ENCODE results near the gene MTARC1. TPM values are rescaled to one million over a fixed set of nuclear protein-coding genes. Genes with fewer than 3 reads are reported as not detected.

MTARC1 gene
- total RNA-seq, 4 donors from 2014 or later: 44.0 to 96.5 (median 59.7) TPM

GRCh38 chr1:220806408-220806807 is 19.7 kb downstream of the MTARC1 start:
- Histone ChIP-seq H3K27me3 (no peaks in the 10 kb centered on the region), H3K4me1 (peaks cover 0 to 5% of the 10 kb centered on the region in 2 donors), H3K9me3 (no peaks in the 10 kb centered on the region), H3K36me3 (peaks cover 5 to 13% of the 10 kb centered on the region in 2 donors), H3K27ac (no peak overlapping the region), H3K4me3 (replicated peaks in 1 of 3) (no peak overlapping the region)
- TF ChIP-seq POLR2A (IDR thresholded peaks at IDR 0.05): no peak
- TF ChIP-seq, protein P1, sequence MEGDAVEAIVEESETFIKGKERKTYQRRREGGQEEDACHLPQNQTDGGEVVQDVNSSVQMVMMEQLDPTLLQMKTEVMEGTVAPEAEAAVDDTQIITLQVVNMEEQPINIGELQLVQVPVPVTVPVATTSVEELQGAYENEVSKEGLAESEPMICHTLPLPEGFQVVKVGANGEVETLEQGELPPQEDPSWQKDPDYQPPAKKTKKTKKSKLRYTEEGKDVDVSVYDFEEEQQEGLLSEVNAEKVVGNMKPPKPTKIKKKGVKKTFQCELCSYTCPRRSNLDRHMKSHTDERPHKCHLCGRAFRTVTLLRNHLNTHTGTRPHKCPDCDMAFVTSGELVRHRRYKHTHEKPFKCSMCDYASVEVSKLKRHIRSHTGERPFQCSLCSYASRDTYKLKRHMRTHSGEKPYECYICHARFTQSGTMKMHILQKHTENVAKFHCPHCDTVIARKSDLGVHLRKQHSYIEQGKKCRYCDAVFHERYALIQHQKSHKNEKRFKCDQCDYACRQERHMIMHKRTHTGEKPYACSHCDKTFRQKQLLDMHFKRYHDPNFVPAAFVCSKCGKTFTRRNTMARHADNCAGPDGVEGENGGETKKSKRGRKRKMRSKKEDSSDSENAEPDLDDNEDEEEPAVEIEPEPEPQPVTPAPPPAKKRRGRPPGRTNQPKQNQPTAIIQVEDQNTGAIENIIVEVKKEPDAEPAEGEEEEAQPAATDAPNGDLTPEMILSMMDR (IDR thresholded peaks at IDR 0.05): no peak
- no peak for DNase-seq
- 94 to 98% methylated on average over 4 of the region's 4 CpGs for WGBS, 2 donors
- intact Hi-C loops (cut with DNase I): no loop called here

- H3K27ac ChIP-seq: no peak overlapping the region
- TF ChIP-seq, protein P1 (IDR thresholded peaks at IDR 0.05): no peak
- no peak for TF ChIP-seq POLR2A (IDR thresholded peaks at IDR 0.05)
- intact Hi-C loops (cut with DNase I): no loop called here
- H3K9me3 ChIP-seq: no peaks in the 10 kb centered on the region
- 94 to 96% methylated on average over 6 of the region's 6 CpGs for WGBS, 2 donors
- H3K36me3 ChIP-seq: peaks cover 5 to 20% of the 10 kb centered on the region in 2 donors
- H3K4me1 ChIP-seq: peaks cover 0 to 5% of the 10 kb centered on the region in 2 donors
- no peaks in the 10 kb centered on the region for H3K27me3 ChIP-seq
- H3K4me3 ChIP-seq (replicated peaks in 1 of 3): no peak overlapping the region
- no peak for DNase-seq
Measured at GRCh38 chr1:220807726-220808125, 21.0 kb downstream of the MTARC1 start.

DNA sequence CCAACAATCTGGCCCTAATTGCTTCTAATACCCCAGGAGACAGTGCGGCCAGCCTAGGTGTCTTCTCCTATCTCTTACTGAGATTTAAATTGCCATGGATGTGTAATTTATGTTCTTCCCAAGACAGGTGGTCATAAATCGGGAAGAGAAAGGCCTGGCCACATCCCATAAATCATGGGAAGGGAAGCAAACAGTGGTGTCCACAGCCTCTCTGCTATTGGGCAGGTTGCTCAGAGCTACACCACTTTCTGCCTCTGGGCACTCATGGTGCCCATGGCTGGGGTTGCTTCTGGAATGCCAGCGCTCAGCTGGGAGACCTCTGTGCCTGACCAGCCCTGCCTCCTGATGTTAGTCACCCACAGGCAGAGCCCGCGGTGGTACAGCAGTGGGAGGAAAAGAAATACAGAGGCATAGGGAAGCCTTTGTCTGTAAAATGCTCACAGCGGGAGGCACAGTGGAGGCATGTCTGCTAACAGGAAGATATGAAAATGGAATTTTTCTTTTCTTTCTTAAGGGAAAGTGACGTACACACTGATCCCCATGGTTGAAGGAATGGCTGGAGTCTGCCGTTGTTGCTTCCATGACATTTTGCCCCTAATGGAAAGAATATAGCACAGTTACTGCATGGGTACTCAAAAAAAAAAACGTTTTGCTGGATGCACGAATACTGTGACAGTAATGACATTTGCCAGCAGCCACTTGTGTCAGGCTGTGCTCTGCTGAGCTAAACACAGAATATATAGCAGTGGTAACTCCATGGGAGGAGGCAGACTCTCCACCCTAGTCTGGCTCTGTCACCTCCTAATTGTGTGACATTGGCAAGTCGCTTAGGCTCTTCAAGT is 21.9 kb downstream of the MTARC1 start:
- no peak overlapping the region for H3K4me3 ChIP-seq (replicated peaks in 1 of 3)
- peaks cover 0 to 5% of the 10 kb centered on the region in 2 donors for H3K4me1 ChIP-seq

GRCh38 chr1:220809187-220809550 is 22.5 kb downstream of the MTARC1 start:
- H3K27ac ChIP-seq: no peak overlapping the region
- intact Hi-C loops (cut with DNase I): no loop called here
- H3K4me3 ChIP-seq (replicated peaks in 1 of 3): no peak overlapping the region
- peaks cover 8 to 18% of the 10 kb centered on the region in 2 donors for H3K36me3 ChIP-seq
- no peaks in the 10 kb centered on the region for H3K9me3 ChIP-seq
- no peak for TF ChIP-seq POLR2A (IDR thresholded peaks at IDR 0.05)
- TF ChIP-seq, protein P1 (IDR thresholded peaks at IDR 0.05): no peak
- 88 to 94% methylated on average over 6 of the region's 6 CpGs for WGBS, 2 donors
- H3K4me1 ChIP-seq: peaks cover 0 to 5% of the 10 kb centered on the region in 2 donors
- H3K27me3 ChIP-seq: no peaks in the 10 kb centered on the region
- no peak for DNase-seq

More for the DNA sequence above, 21.9 kb downstream of the MTARC1 start:
- Histone ChIP-seq H3K27ac (no peak overlapping the region), H3K27me3 (no peaks in the 10 kb centered on the region), H3K36me3 (peaks cover 8 to 18% of the 10 kb centered on the region in 2 donors), H3K9me3 (no peaks in the 10 kb centered on the region)
- DNase-seq: no peak
- no peak for TF ChIP-seq POLR2A (IDR thresholded peaks at IDR 0.05)
- TF ChIP-seq, protein P1 (IDR thresholded peaks at IDR 0.05): no peak
- WGBS, 2 donors: 86 to 91% methylated on average over 11 of the region's 11 CpGs
- intact Hi-C loops (cut with DNase I): no loop called here

DNA sequence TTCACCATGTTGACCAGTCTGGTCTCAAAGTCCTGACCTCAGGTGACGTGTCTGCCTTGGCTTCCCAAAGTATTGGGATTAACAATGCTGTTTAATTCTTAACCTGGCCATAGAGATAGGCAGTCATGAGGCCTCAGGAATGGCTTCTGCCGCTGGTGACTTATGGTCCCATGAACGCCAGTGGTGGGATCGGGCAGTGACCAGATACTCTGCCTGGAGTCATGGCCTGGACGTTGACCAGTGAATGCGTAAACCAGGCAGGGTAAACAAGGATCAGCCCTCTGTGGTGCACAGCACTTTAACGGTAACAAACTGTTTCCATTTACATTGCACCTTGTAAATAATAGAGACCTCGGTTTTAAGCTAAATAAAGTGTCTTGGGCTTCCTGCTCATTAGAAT is 23.0 kb downstream of the MTARC1 start:
- H3K36me3 ChIP-seq: peaks cover 8 to 17% of the 10 kb centered on the region in 2 donors
- no peak overlapping the region for H3K27ac ChIP-seq
- no peaks in the 10 kb centered on the region for H3K27me3 ChIP-seq
- no peak for TF ChIP-seq POLR2A (IDR thresholded peaks at IDR 0.05)
- TF ChIP-seq, protein P1 (IDR thresholded peaks at IDR 0.05): no peak
- DNase-seq: no peak
- H3K4me1 ChIP-seq: peaks cover 0 to 5% of the 10 kb centered on the region in 2 donors
- intact Hi-C loops (cut with DNase I): loop anchor here (10.0 kb wide), 1 partner anchor 395 kb away; no protein-coding TSS in a partner anchor
- no peaks in the 10 kb centered on the region for H3K9me3 ChIP-seq
- H3K4me3 ChIP-seq (replicated peaks in 1 of 3): no peak overlapping the region
- 88 to 91% methylated on average over 8 of the region's 8 CpGs for WGBS, 2 donors
